SK-N-SH (cell line): ENCODE measurements around the gene KCTD17. TPM values are rescaled to one million over a fixed set of nuclear protein-coding genes. Genes with fewer than 3 reads are reported as not detected.

Experiments used
- CTCF ChIA-PET: fragments of 300-600, 350-600 bp; formaldehyde crosslinking; extraction: SDS; loops from one replicate; lab custom pipeline; 2021; lab: Yijun Ruan, JAX
- POLR2A ChIA-PET: fragments of 350-600 bp; sonication (Branson Sonifier 250); formaldehyde crosslinking; extraction: SDS; loops from one replicate; lab custom pipeline; 2020; ENCODE audit warnings: antibody characterized with exemption, inconsistent platforms; lab: Yijun Ruan, JAX
- DNase-seq: peaks from one replicate; pipeline ENCODE4 v3.0.0; 2012
- H2AFZ ChIP-seq: fragments of 200-600 bp; sonication (generic); 2 replicates; pipeline ENCODE4 v1.8.1; 2016; ENCODE audit warnings: antibody characterized with exemption, mild to moderate bottlenecking, low read depth
- H3F3A ChIP-seq: fragments of 200-600 bp; sonication (generic); replicated peaks from 2 replicates; pipeline ENCODE3; 2016; ENCODE audit warnings: antibody characterized with exemption, mild to moderate bottlenecking; ENCODE audit not compliant: insufficient read depth
- H3K27ac ChIP-seq, 2 experiments: fragments of 200-500 bp in 1 of 2; fragments of 200-600 bp in 1 of 2; sonication (Bioruptor generic) in 1 of 2; sonication (generic), shearing (Covaris generic) in 1 of 2; 2 replicates each; pipeline versions ENCODE4 v1.5.1 to v1.6.1; 2014 to 2016; ENCODE audit warnings: low read depth in 2 of 2, inconsistent platforms in 1 of 2, low read length in 1 of 2, mild to moderate bottlenecking in 1 of 2, mixed read lengths in 1 of 2
- H3K27me3 ChIP-seq: fragments of 200-600 bp; sonication (generic), shearing (Covaris generic); 2 replicates; pipeline ENCODE4 v1.6.1; 2016; ENCODE audit warnings: mixed run types; ENCODE audit not compliant: insufficient read depth
- H3K36me3 ChIP-seq, 2 experiments: fragments of 200-500 bp in 1 of 2; fragments of 200-600 bp in 1 of 2; sonication (Bioruptor generic) in 1 of 2; sonication (generic) in 1 of 2; replicated peaks in 1 of 2; 2 replicates each; pipeline versions ENCODE3 to v1.5.1; 2014 to 2016; ENCODE audit warnings: low read length in 1 of 2, mild to moderate bottlenecking in 1 of 2; ENCODE audit not compliant: insufficient read depth in 2 of 2, control insufficient read depth in 1 of 2
- H3K4me1 ChIP-seq, 2 experiments: fragments of 200-500 bp in 1 of 2; fragments of 200-600 bp in 1 of 2; sonication (Bioruptor generic) in 1 of 2; sonication (generic), shearing (Covaris generic) in 1 of 2; 2 replicates each; pipeline versions ENCODE4 v1.5.1 to v1.6.1; 2014 to 2016; ENCODE audit warnings: low read depth in 1 of 2, low read length in 1 of 2, mixed run types in 1 of 2; ENCODE audit not compliant: insufficient read depth in 2 of 2, control insufficient read depth in 1 of 2
- H3K4me2 ChIP-seq: fragments of 200-600 bp; sonication (generic), shearing (Covaris generic); 2 replicates; pipeline ENCODE4 v1.6.1; 2017; ENCODE audit warnings: mixed run types
- H3K4me3 ChIP-seq, 2 experiments: fragments of 200-500 bp in 1 of 2; fragments of 200-600 bp in 1 of 2; sonication (Bioruptor generic) in 1 of 2; sonication (generic), shearing (Covaris generic) in 1 of 2; 2 replicates each; pipeline versions ENCODE4 v1.5.1 to v1.8.1; 2014 to 2016; ENCODE audit warnings: low read depth in 2 of 2, inconsistent platforms in 1 of 2, low read length in 1 of 2, mild to moderate bottlenecking in 1 of 2, mixed read lengths in 1 of 2, moderate library complexity in 1 of 2
- H3K79me2 ChIP-seq: fragments of 200-600 bp; sonication (generic); 2 replicates; pipeline ENCODE4 v1.8.1; 2017; ENCODE audit warnings: mild to moderate bottlenecking; ENCODE audit not compliant: insufficient read depth
- H3K9ac ChIP-seq: fragments of 200-600 bp; sonication (generic); 2 replicates; pipeline ENCODE4 v1.6.1; 2017; ENCODE audit warnings: mixed run types
- H3K9me2 ChIP-seq: fragments of 200-600 bp; sonication (generic); 2 replicates; pipeline ENCODE4 v1.6.1; 2017; ENCODE audit warnings: mixed run types
- H3K9me3 ChIP-seq: fragments of 200-600 bp; sonication (generic); 2 replicates; pipeline ENCODE4 v1.6.1; 2017; ENCODE audit warnings: mixed run types, mild to moderate bottlenecking, moderate library complexity
- H4K20me1 ChIP-seq: fragments of 200-600 bp; sonication (generic); 2 replicates; pipeline ENCODE4 v1.6.1; 2017; ENCODE audit warnings: mild to moderate bottlenecking, mixed run types; ENCODE audit not compliant: insufficient read depth
- ELF1 ChIP-seq: IDR thresholded peaks from 2 replicates; pipeline ENCODE4 v1.4.0; 2012
- EZH2phosphoT487 ChIP-seq: fragments of 200-600 bp; sonication (generic); IDR thresholded peaks from 2 replicates; pipeline ENCODE4 v1.6.1; 2017; ENCODE audit warnings: low read depth, mixed run types, mild to moderate bottlenecking, antibody characterized with exemption, moderate library complexity, borderline replicate concordance
- FOXM1 ChIP-seq: IDR thresholded peaks from 2 replicates; pipeline ENCODE4 v1.4.0; 2012; ENCODE audit warnings: low read depth, mild to moderate bottlenecking
- GATA2 ChIP-seq: sonication (generic); formaldehyde crosslinking; IDR thresholded peaks from 2 replicates; pipeline ENCODE4 v1.5.0; 2020; ENCODE audit warnings: mild to moderate bottlenecking, missing genetic modification reagents
- IRF3 ChIP-seq: fragments of 150-350 bp; IDR thresholded peaks from 2 replicates; pipeline ENCODE4 v1.6.1; 2016; ENCODE audit warnings: mild to moderate bottlenecking, low read depth, low read length
- MEF2A ChIP-seq: IDR thresholded peaks from 2 replicates; pipeline ENCODE4 v1.4.0; 2012; ENCODE audit warnings: low read depth, borderline replicate concordance
- MXI1 ChIP-seq: IDR thresholded peaks from 2 replicates; pipeline ENCODE4 v1.6.1; 2012; ENCODE audit warnings: mild to moderate bottlenecking, low read depth, low read length, improper control_type of control experiment
- NRF1 ChIP-seq: IDR thresholded peaks from 2 replicates; pipeline ENCODE4 v1.6.1; 2012; ENCODE audit warnings: low read depth, mild to moderate bottlenecking, low read length
- RFX5 ChIP-seq: IDR thresholded peaks from 2 replicates; pipeline ENCODE4 v1.6.1; 2012; ENCODE audit warnings: mild to moderate bottlenecking, improper control_type of control experiment, low read length
- SIN3A ChIP-seq: IDR thresholded peaks from 2 replicates; pipeline ENCODE4 v1.6.1; 2012; ENCODE audit warnings: low read depth, mild to moderate bottlenecking, low read length, moderate library complexity, borderline replicate concordance
- SMC3 ChIP-seq: IDR thresholded peaks from 2 replicates; pipeline ENCODE4 v1.6.1; 2012; ENCODE audit warnings: low read depth, low read length, improper control_type of control experiment
- TEAD4 ChIP-seq: IDR thresholded peaks from 2 replicates; pipeline ENCODE4 v1.4.0; 2012; ENCODE audit warnings: mild to moderate bottlenecking, borderline replicate concordance; ENCODE audit not compliant: insufficient read depth
- USF1 ChIP-seq: IDR thresholded peaks from 2 replicates; pipeline ENCODE4 v1.4.0; 2012; ENCODE audit warnings: low read depth, borderline replicate concordance
- YY1 ChIP-seq: IDR thresholded peaks from 2 replicates; pipeline ENCODE4 v1.4.0; 2012; ENCODE audit warnings: low read depth, mild to moderate bottlenecking
- WGBS: methylation state at CpG from one replicate; pipeline ENCODE4 v1.1.6; 2017; ENCODE audit warnings: low lambda C conversion rate; 5-methylcytosine and 5-hydroxymethylcytosine counted together
- polyA plus RNA-seq, 3 experiments: library from polyadenylated mRNA; depleted of rRNA; stranded (reverse); fragments of >200 nt; gene quantifications; 2 replicates each; pipeline ENCODE4 v1.2.3, GENCODE V29; 2012
- TF ChIP-seq, protein P1 (sequence below): IDR thresholded peaks from 2 replicates; pipeline ENCODE4 v1.4.0; 2012; ENCODE audit warnings: low read depth

The KCTD17 gene
- polyA plus RNA-seq, 1 of the 3 experiments (the other 2 are of a cell fraction) = 57.8 TPM

DNA sequence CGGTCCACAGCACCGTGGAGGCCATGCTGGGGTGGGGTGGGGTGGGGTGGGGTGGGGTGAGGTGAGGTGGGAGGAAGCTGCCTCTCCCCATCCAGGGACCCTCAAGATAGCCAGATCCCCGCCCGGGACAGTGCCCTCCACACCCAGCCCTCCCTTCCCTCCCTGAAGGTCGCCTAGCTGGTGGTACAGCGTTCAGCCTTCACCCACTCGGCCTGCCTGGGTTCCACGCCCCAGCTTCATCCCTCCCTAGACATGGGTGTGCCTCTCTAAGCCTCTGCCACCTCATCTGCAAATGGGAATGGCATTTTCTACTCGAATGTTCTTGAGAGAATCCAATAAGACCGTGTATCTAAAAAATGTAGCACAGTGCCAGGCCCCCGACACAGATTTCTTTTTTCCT, 17.8 kb downstream of the KCTD17 start:
- Histone ChIP-seq H3K9me2 (no peaks in the 10 kb centered on the region), H4K20me1 (no peaks in the 10 kb centered on the region), H3K79me2 (no peaks in the 10 kb centered on the region), H3F3A (no peaks in the 10 kb centered on the region), H3K27ac (no peak overlapping the region), H3K4me1 (no peaks in the 10 kb centered on the region; a peak in 1 of 4 replicates), H3K36me3 (no peaks in the 10 kb centered on the region), H2AFZ (no peak overlapping the region), H3K9me3 (no peaks in the 10 kb centered on the region), H3K27me3 (peaks cover 23% of the 10 kb centered on the region; the same call in 1 of the 2 replicates), H3K4me2 (no peak overlapping the region), H3K4me3 (no peak overlapping the region), H3K9ac (no peak overlapping the region)
- no peak for DNase-seq
- no peak for TF ChIP-seq YY1
- TF ChIP-seq GATA2 = no peak
- TF ChIP-seq, protein P1, sequence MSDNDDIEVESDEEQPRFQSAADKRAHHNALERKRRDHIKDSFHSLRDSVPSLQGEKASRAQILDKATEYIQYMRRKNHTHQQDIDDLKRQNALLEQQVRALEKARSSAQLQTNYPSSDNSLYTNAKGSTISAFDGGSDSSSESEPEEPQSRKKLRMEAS = no peak
- TF ChIP-seq NRF1 = no peak
- ChIA-PET CTCF (interaction anchor here (0.7 to 2.6 kb wide), 4 partner anchors 10 to 130 kb away, joined by 3 to 13 read pairs (median 4); no protein-coding TSS in a partner anchor), POLR2A (interaction anchor here (0.5 to 0.9 kb wide), 2 partner anchors 18 to 358 kb away, joined by 3 to 4 read pairs; partner anchors contain the start of gene KCTD17)
- WGBS = 17% methylated on average over 5 of the region's 11 CpGs

GRCh38 chr22:37069719-37070118, 18.2 kb downstream of the KCTD17 start:
- H3K9ac ChIP-seq = no peak overlapping the region
- H3K79me2 ChIP-seq = no peaks in the 10 kb centered on the region
- H3K27ac ChIP-seq = no peak overlapping the region
- no peaks in the 10 kb centered on the region for H3F3A ChIP-seq
- H3K36me3 ChIP-seq = no peaks in the 10 kb centered on the region
- CTCF ChIA-PET = interaction anchor here (0.7 to 2.6 kb wide), 3 partner anchors 17 to 130 kb away, joined by 3 to 13 read pairs (median 4); no protein-coding TSS in a partner anchor
- no peaks in the 10 kb centered on the region for H3K9me3 ChIP-seq
- POLR2A ChIA-PET = interaction anchor here (0.9 kb wide), 1 partner anchor 18 kb away, joined by 4 read pairs; the partner anchor contains the start of gene KCTD17
- no peak overlapping the region for H2AFZ ChIP-seq
- no peak overlapping the region for H3K4me3 ChIP-seq
- TF ChIP-seq TEAD4 (no peak), USF1 (no peak), FOXM1 (no peak)
- TF ChIP-seq, all 33 proteins: peak for 0
- Histone ChIP-seq H3K27me3 (peaks cover 25% of the 10 kb centered on the region), H3K4me1 (no peaks in the 10 kb centered on the region; a peak in 1 of 4 replicates), H3K9me2 (no peaks in the 10 kb centered on the region), H3K4me2 (no peak overlapping the region), H4K20me1 (no peaks in the 10 kb centered on the region)
- WGBS = 11% methylated on average over 3 of the region's 9 CpGs
- no peak for DNase-seq

DNA sequence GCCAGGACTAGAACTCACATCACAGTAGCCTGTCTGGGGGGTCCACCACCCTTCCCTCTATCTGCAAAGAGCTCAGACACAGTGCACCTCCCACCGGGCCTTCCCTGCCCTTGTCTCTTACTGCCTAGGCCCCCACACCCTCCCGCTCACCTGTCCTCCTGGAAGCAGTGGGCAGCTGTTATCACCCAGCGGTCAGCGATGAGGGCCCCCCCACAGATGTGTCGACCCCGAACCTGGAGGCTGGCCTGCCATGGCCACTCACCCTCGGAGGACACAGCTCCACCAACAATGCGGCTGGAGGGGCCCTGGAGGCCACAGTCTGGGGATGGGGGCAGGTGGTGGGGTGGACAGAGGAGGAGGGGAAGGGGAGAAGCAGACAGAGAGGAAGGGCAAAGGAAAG, 18.8 kb downstream of the KCTD17 start:
- Histone ChIP-seq H3K27me3 (peaks cover 31% of the 10 kb centered on the region), H3F3A (no peaks in the 10 kb centered on the region), H3K27ac (no peak overlapping the region), H3K79me2 (no peaks in the 10 kb centered on the region), H2AFZ (no peak overlapping the region), H3K9me3 (no peaks in the 10 kb centered on the region), H3K9me2 (no peaks in the 10 kb centered on the region), H3K4me1 (no peaks in the 10 kb centered on the region; a peak in 1 of 4 replicates), H3K4me2 (no peak overlapping the region), H3K9ac (no peak overlapping the region), H4K20me1 (no peaks in the 10 kb centered on the region), H3K4me3 (no peak overlapping the region), H3K36me3 (no peaks in the 10 kb centered on the region)
- TF ChIP-seq ELF1 (no peak), GATA2 (no peak), TEAD4 (no peak), SIN3A (no peak), MXI1 (no peak), RFX5 (no peak), MEF2A (no peak), SMC3 (no peak), IRF3 (no peak), EZH2phosphoT487 (no peak)
- no peak for DNase-seq
- WGBS = 34% methylated on average over 6 of the region's 8 CpGs
- CTCF ChIA-PET = interaction anchor here (1.0 to 2.6 kb wide), 3 partner anchors 16 to 267 kb away, joined by 3 to 13 read pairs (median 3); no protein-coding TSS in a partner anchor
- POLR2A ChIA-PET = interaction anchor here (0.9 kb wide), 1 partner anchor 19 kb away, joined by 4 read pairs; the partner anchor contains the start of gene KCTD17
